Uterus (tissue), 4 donors: Measurements from ENCODE around the gene MYOD1. TPM values are rescaled to one million over a fixed set of nuclear protein-coding genes. Genes with fewer than 3 reads are reported as not detected.

Experiments
- DNase-seq, 2 donors: peaks; one replicate each; pipeline ENCODE4 v3.0.0-alpha.2; 2019 to 2020
- H3K27ac ChIP-seq, 2 donors: fragments of 200-600 bp; sonication (generic); 1 replicate in 1 of 2; 2 replicates in 1 of 2; pipeline ENCODE4 v1.5.1; 2016 to 2018
- H3K27me3 ChIP-seq, 2 donors: fragments of 200-600 bp; sonication (generic); one replicate each; pipeline ENCODE4 v1.5.1; 2018 to 2019; ENCODE audit warnings: control low read depth in 1 of 2
- H3K36me3 ChIP-seq, 2 donors: fragments of 200-600 bp; sonication (generic); one replicate each; pipeline ENCODE4 v1.5.1; 2019; ENCODE audit warnings: control low read depth in 1 of 2
- H3K4me1 ChIP-seq, 2 donors: fragments of 200-600 bp; sonication (generic); one replicate each; pipeline ENCODE4 v1.5.1; 2018 to 2019; ENCODE audit warnings: control low read depth in 1 of 2
- H3K4me3 ChIP-seq, 2 donors: fragments of 200-600 bp; sonication (generic); 1 replicate in 1 of 2; 2 replicates in 1 of 2; pipeline ENCODE4 v1.5.1; 2018 to 2019; ENCODE audit warnings: mild to moderate bottlenecking in 1 of 2
- H3K9me3 ChIP-seq, 2 donors: fragments of 200-600 bp; sonication (generic); one replicate each; pipeline ENCODE4 v1.5.1; 2019; ENCODE audit warnings: control low read depth in 1 of 2
- CTCF ChIP-seq, 4 experiments: fragments of 200-600 bp in 2 of 4; fragments of 450-650 bp in 2 of 4; sonication (generic) in 2 of 4; IDR thresholded peaks; one replicate each; pipeline ENCODE4 v1.5.1; 2016 to 2019; ENCODE audit warnings: antibody characterized with exemption in 4 of 4, mild to moderate bottlenecking in 2 of 4, moderate library complexity in 1 of 4
- POLR2A ChIP-seq, 2 donors: fragments of 450-650 bp; IDR thresholded peaks; one replicate each; pipeline ENCODE4 v1.6.1; 2016; ENCODE audit warnings: antibody characterized with exemption in 2 of 2, mild to moderate bottlenecking in 1 of 2, moderate library complexity in 1 of 2
- intact Hi-C: fragments of 100-400 bp; cut with DNase I; formaldehyde crosslinking; loops from one replicate; pipeline ENCODE4 v1.15.1; 2023; ENCODE audit warnings: low total_unique reads
- total RNA-seq, 4 donors: library from RNA; depleted of rRNA in 3 of 4; stranded (reverse); fragments of >200 nt in 3 of 4; gene quantifications; one replicate each; pipeline versions ENCODE4 v1.1.0 to v1.2.4, GENCODE V29; 2014 to 2023
- donor health status: DM: yes; HTN: yes; CAD: no.

The MYOD1 gene
- total RNA-seq, 4 donors from 2014 or later, result not detected

- intact Hi-C loops, result no loop called here
- Histone ChIP-seq H3K36me3 (no peaks in the 10 kb centered on the region), H3K27ac (no peak overlapping the region), H3K27me3 (no peaks in the 10 kb centered on the region), H3K9me3 (no peaks in the 10 kb centered on the region), H3K4me1 (no peaks in the 10 kb centered on the region), H3K4me3 (no peak overlapping the region)
- TF ChIP-seq CTCF (IDR thresholded peaks at IDR 0.05) (no peak), POLR2A (IDR thresholded peaks at IDR 0.05) (no peak)
- no peak for DNase-seq
These were observed 26.4 kb upstream of the MYOD1 start for GRCh38 chr11:17692931-17693330.

GRCh38 chr11:17693531-17693930, 25.8 kb upstream of the MYOD1 start:
- no peak for DNase-seq
- no peaks in the 10 kb centered on the region for H3K9me3 ChIP-seq
- no peaks in the 10 kb centered on the region for H3K4me1 ChIP-seq
- H3K36me3 ChIP-seq, result no peaks in the 10 kb centered on the region
- no peaks in the 10 kb centered on the region for H3K27me3 ChIP-seq
- no peak overlapping the region for H3K4me3 ChIP-seq
- intact Hi-C loops, result no loop called here
- H3K27ac ChIP-seq, result no peak overlapping the region
- no peak for TF ChIP-seq POLR2A (IDR thresholded peaks at IDR 0.05)
- no peak for TF ChIP-seq CTCF (IDR thresholded peaks at IDR 0.05)

- Histone ChIP-seq H3K27me3 (no peaks in the 10 kb centered on the region), H3K9me3 (no peaks in the 10 kb centered on the region), H3K36me3 (no peaks in the 10 kb centered on the region), H3K4me3 (no peak overlapping the region), H3K4me1 (no peaks in the 10 kb centered on the region), H3K27ac (no peak overlapping the region)
- no peak for TF ChIP-seq POLR2A (IDR thresholded peaks at IDR 0.05)
- TF ChIP-seq CTCF (IDR thresholded peaks at IDR 0.05), result no peak
- DNase-seq, result no peak
- intact Hi-C loops, result no loop called here
These were observed 24.8 kb upstream of the MYOD1 start for GRCh38 chr11:17694494-17695110.

- H3K27me3 ChIP-seq, result no peaks in the 10 kb centered on the region
- no peak overlapping the region for H3K27ac ChIP-seq
- H3K4me3 ChIP-seq, result no peak overlapping the region
- intact Hi-C loops, result no loop called here
- TF ChIP-seq CTCF (IDR thresholded peaks at IDR 0.05) (no peak), POLR2A (IDR thresholded peaks at IDR 0.05) (no peak)
- H3K4me1 ChIP-seq, result no peaks in the 10 kb centered on the region
- no peak for DNase-seq
- no peaks in the 10 kb centered on the region for H3K36me3 ChIP-seq
- H3K9me3 ChIP-seq, result no peaks in the 10 kb centered on the region
These were observed 23.6 kb upstream of the MYOD1 start for GRCh38 chr11:17695454-17696441.

- Histone ChIP-seq H3K27ac (no peak overlapping the region), H3K4me1 (no peaks in the 10 kb centered on the region), H3K36me3 (no peaks in the 10 kb centered on the region), H3K27me3 (no peaks in the 10 kb centered on the region), H3K9me3 (no peaks in the 10 kb centered on the region), H3K4me3 (no peak overlapping the region)
- intact Hi-C loops, result no loop called here
- DNase-seq, result no peak
- no peak for TF ChIP-seq CTCF (IDR thresholded peaks at IDR 0.05)
- TF ChIP-seq POLR2A (IDR thresholded peaks at IDR 0.05), result no peak
These were observed 22.6 kb upstream of the MYOD1 start for GRCh38 chr11:17696741-17697140.
